WERI-Rb-1 (cell line): ENCODE results near the gene MAP3K4.

ENCODE experiments used
- DNase-seq: peaks from one replicate; pipeline ENCODE4 v3.0.0-alpha.2; 2020
- H3K27ac ChIP-seq: fragments of 250-450 bp; sonication (Bioruptor Pico); 2 replicates; pipeline ENCODE4 v1.5.1; 2020; ENCODE audit warnings: mild to moderate bottlenecking, moderate library complexity
- H3K27me3 ChIP-seq: fragments of 250-450 bp; sonication (Bioruptor Pico); 2 replicates; pipeline ENCODE4 v1.5.1; 2021; ENCODE audit warnings: mild to moderate bottlenecking, low read depth, moderate library complexity; ENCODE audit not compliant: insufficient read depth, severe bottlenecking
- H3K36me3 ChIP-seq: fragments of 250-450 bp; sonication (Bioruptor Pico); 2 replicates; pipeline ENCODE4 v1.5.1; 2020; ENCODE audit warnings: mild to moderate bottlenecking, moderate library complexity
- H3K4me3 ChIP-seq: 2 replicates; pipeline ENCODE4 v1.5.1; 2011; ENCODE audit warnings: low read depth, mild to moderate bottlenecking, control low read depth, low read length
- H3K9me3 ChIP-seq: fragments of 250-450 bp; sonication (Bioruptor Pico); 2 replicates; pipeline ENCODE4 v1.5.1; 2021; ENCODE audit warnings: mild to moderate bottlenecking, moderate library complexity; ENCODE audit not compliant: severe bottlenecking
- CTCF ChIP-seq: IDR thresholded peaks from 2 replicates; pipeline ENCODE4 v1.5.1; 2011; ENCODE audit warnings: low read depth, mild to moderate bottlenecking, control low read depth, inconsistent platforms, low read length

Gene MAP3K4

DNA sequence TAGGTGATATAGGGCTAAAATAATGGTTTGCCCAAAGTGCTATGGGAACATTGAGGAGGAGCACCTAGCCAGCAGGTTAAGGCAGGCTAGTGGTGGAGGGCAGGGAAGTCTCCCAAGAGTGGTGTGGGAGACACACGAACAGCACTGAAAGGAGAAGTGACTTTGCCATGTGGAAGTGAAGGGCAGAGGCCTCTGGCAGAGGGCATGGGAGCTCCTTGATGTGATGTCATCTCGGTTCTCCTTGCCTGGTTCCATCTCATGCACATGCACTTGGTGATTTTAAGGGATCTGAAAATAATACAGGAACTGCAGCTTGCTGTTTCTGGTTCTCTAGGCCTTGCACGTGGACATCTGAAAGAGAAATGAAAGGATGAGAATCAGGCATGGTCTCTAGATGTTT lies 4.7 kb upstream of the MAP3K4 start:
- Histone ChIP-seq H3K9me3 (peaks cover 15% of the 10 kb centered on the region), H3K27me3 (no peaks in the 10 kb centered on the region), H3K27ac (no peak overlapping the region), H3K36me3 (peaks cover 2% of the 10 kb centered on the region), H3K4me3 (no peak overlapping the region)
- no peak for TF ChIP-seq CTCF
- no peak for DNase-seq

DNA sequence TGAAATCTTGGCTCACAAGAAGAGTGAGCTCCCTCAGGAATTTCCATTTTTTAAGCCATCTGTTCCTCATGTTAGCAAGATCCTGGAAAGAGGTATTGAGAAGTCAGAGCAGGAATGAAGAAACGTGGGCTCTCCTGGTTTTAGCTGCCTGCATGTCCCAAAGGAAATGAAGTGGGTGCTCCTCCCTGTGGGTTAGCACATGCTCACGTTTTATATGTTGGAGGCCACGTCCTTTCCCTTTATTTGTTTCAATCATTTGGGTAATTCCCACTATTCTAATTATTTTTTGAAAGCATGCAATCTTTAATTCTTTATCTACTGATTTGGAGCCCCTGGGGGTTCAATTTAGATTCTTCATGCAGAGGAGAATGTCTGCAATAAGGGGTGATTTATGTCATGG lies 4.3 kb upstream of the MAP3K4 start:
- Histone ChIP-seq H3K27ac (no peak overlapping the region), H3K9me3 (peaks cover 13% of the 10 kb centered on the region), H3K4me3 (no peak overlapping the region), H3K27me3 (no peaks in the 10 kb centered on the region), H3K36me3 (peaks cover 4% of the 10 kb centered on the region)
- DNase-seq = no peak
- no peak for TF ChIP-seq CTCF

DNA sequence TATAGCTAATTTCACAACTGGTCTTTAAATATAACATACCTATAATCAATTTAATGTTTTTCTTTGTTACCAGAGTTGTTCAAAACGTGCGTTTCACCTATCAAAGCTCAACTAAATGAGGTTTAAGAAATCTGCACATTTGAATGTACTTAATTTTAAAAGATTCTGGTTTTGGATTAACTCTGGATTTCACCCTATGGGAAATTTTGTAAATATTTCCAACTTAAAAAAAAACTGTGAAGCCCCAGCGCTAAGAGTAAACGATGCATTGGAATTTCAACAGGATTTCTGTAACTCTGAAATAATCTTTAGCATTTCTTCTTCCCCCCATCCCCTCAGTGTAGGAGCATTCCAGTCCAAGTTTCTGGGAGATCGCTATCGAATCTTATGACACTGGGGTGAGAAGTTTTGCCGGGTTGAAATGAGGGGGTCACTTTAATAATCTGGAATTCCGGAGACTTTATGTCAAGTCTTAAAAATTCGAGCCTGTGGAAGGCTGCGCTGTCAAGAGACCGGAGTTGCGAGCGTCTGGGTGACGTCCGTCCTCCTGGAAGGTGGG lies 643 bp upstream of the MAP3K4 start:
- peaks cover 9% of the 10 kb centered on the region for H3K36me3 ChIP-seq
- no peak for TF ChIP-seq CTCF
- no peaks in the 10 kb centered on the region for H3K27me3 ChIP-seq
- DNase-seq = no peak
- H3K9me3 ChIP-seq = no peaks in the 10 kb centered on the region
- peak overlapping the region; percentile 92 for H3K4me3 ChIP-seq
- H3K27ac ChIP-seq = peak overlapping the region; percentile 89

GRCh38 chr6:160992061-160992979 lies 751 bp downstream of the MAP3K4 start:
- H3K27me3 ChIP-seq = no peaks in the 10 kb centered on the region
- H3K4me3 ChIP-seq = peak overlapping the region; percentile 92
- no peaks in the 10 kb centered on the region for H3K9me3 ChIP-seq
- H3K27ac ChIP-seq = peak overlapping the region; percentile 89
- TF ChIP-seq CTCF = peak; percentile 58
- peak; percentile 61 for DNase-seq
- H3K36me3 ChIP-seq = peaks cover 9% of the 10 kb centered on the region

GRCh38 chr6:160992980-160993314 lies 1.4 kb downstream of the MAP3K4 start:
- DNase-seq = no peak
- Histone ChIP-seq H3K36me3 (peaks cover 13% of the 10 kb centered on the region), H3K27me3 (no peaks in the 10 kb centered on the region), H3K9me3 (no peaks in the 10 kb centered on the region), H3K27ac (no peak overlapping the region), H3K4me3 (peak overlapping the region; percentile 92)
- TF ChIP-seq CTCF = no peak
